Endothelial cell (in vitro differentiated cells): ENCODE data around the gene PDIA5. TPM values are rescaled to one million over a fixed set of nuclear protein-coding genes. Genes with fewer than 3 reads are reported as not detected.

Experiments
- DNase-seq: peaks from one replicate; pipeline ENCODE4 v3.0.0; 2021; ENCODE audit warnings: low spot score
- H3K27ac Mint-ChIP-seq: one replicate; pipeline ENCODE4 v1.8.0; 2021; ENCODE audit warnings: mixed read lengths, inconsistent platforms; ENCODE audit not compliant: unreplicated experiment
- H3K27me3 Mint-ChIP-seq: one replicate; pipeline ENCODE4 v1.8.0; 2021; ENCODE audit warnings: mild to moderate bottlenecking, moderate library complexity, mixed read lengths, inconsistent platforms; ENCODE audit not compliant: unreplicated experiment
- H3K36me3 Mint-ChIP-seq: one replicate; pipeline ENCODE4 v1.8.0; 2021; ENCODE audit warnings: mild to moderate bottlenecking, low read depth, mixed read lengths, inconsistent platforms; ENCODE audit not compliant: unreplicated experiment
- H3K4me1 Mint-ChIP-seq: one replicate; pipeline ENCODE4 v1.8.0; 2021; ENCODE audit warnings: mild to moderate bottlenecking, mixed read lengths, inconsistent platforms; ENCODE audit not compliant: unreplicated experiment
- H3K4me3 Mint-ChIP-seq: one replicate; pipeline ENCODE4 v1.8.0; 2021; ENCODE audit warnings: mild to moderate bottlenecking, mixed read lengths, inconsistent platforms; ENCODE audit not compliant: unreplicated experiment
- H3K9me3 Mint-ChIP-seq: one replicate; pipeline ENCODE4 v1.8.0; 2021; ENCODE audit warnings: mixed read lengths, inconsistent platforms; ENCODE audit not compliant: unreplicated experiment
- total RNA-seq: library from RNA; stranded (reverse); fragmentation: NEBNext Ultra II Directional; extraction: Animal tissue kit (Norgen Biotek cat#: 25700); gene quantifications from one replicate; pipeline ENCODE4 v1.2.1, GENCODE V29; 2021; ENCODE audit not compliant: unreplicated experiment
- TF ChIP-seq, protein P1 (sequence below): fragments of 200-600 bp; sonication (generic); IDR thresholded peaks from one replicate; pipeline ENCODE4 v1.5.0; 2021; ENCODE audit warnings: antibody characterized with exemption; ENCODE audit not compliant: unreplicated experiment

The PDIA5 gene
- total RNA-seq, 1 donor from 2014 or later, result 32.8 TPM

DNA sequence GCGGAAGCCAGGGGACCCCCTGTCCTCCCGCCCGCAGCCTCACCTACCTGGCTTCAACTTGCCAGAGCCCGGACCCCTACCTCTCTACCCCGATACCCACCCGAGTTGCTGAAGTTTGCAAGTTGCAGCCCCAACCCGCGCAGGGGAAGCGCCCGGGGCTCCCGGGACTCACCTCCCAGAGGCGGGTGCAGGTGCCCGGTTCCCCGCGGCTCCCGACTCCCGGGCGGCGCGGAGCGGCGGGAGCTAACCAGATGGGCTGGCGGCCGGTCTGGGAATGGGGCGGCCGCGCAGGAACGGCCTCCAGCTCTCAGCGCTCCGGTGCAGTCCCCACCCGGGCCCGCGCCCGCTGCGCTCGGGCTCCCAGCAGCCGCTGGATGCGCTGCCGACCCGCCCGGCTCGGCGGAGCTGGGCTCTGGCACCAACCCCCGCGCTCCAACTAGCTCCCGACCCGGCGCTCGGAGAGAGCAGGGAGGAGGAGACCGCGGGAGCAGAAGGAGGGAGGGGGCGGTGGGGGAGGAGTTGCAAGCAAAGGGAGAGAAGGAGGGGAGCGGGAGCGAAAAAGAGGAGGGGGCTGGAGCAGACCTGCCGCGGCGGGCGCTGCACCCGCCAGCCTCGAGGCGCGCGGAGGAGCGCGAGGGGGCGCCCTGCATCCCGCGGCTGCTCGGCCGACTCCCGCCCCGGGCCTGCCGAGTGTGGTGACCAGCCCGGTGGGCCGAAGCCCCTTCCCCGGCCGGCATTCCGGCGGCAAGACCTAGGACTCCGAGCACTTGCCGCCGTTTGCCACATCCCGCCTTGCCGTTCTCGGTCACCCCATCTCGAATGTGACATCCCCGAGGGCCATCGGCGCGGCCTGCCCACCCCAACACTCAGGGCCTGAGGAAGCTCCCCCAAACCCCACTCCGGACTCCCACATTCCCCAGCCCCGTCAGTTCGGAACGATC is 39.3 kb upstream of the PDIA5 start, which contains the start of gene SEMA5B:
TSS of gene SEMA5B (minus strand) at position 472 of the 941 bp plus-strand sequence. CDS start 66,500 bp downstream, outside the sequence.
- Mint-ChIP-seq H3K27me3 (peaks cover 4% of the 10 kb centered on the region), H3K36me3 (no peaks in the 10 kb centered on the region), H3K27ac (no peak within 1 kb of the TSS), H3K4me3 (peak within 1 kb of the TSS; percentile 86), H3K4me1 (peaks cover 20% of the 10 kb centered on the region), H3K9me3 (no peaks in the 10 kb centered on the region)
- peak; percentile 67 for DNase-seq
- TF ChIP-seq, protein P1, sequence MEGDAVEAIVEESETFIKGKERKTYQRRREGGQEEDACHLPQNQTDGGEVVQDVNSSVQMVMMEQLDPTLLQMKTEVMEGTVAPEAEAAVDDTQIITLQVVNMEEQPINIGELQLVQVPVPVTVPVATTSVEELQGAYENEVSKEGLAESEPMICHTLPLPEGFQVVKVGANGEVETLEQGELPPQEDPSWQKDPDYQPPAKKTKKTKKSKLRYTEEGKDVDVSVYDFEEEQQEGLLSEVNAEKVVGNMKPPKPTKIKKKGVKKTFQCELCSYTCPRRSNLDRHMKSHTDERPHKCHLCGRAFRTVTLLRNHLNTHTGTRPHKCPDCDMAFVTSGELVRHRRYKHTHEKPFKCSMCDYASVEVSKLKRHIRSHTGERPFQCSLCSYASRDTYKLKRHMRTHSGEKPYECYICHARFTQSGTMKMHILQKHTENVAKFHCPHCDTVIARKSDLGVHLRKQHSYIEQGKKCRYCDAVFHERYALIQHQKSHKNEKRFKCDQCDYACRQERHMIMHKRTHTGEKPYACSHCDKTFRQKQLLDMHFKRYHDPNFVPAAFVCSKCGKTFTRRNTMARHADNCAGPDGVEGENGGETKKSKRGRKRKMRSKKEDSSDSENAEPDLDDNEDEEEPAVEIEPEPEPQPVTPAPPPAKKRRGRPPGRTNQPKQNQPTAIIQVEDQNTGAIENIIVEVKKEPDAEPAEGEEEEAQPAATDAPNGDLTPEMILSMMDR, result peak; percentile 41

DNA sequence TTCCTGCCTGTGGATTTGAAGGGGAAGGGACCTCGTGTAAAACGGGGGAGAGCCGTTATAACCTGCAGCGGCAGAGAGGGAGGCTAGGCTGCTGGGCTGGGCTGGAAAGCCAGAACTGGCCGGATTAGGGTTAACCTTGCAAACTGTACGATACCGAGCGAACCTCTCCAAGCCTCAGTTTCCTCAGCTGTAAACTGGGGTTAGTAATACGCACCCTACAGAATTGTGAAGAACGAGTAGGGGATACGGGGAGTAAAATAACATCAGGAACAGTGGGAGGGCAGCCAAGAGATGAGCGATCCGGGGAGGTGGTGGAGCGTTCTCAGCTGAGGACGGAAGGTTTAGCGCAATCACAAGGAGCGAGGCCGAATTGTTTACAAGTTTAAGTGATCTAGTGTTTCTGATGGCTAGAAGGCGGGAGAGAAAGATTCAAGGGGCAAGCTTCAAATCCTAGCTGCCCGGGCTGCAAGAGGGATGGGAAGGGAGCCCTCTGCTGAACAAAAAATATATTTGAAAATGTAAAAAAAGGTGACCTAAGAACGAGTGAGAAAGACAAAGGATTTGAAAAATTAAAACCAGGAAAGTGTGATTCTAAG is 38.5 kb upstream of the PDIA5 start:
- Mint-ChIP-seq H3K4me3 (peak overlapping the region; percentile 77), H3K9me3 (no peaks in the 10 kb centered on the region), H3K27ac (no peak overlapping the region), H3K4me1 (peaks cover 24% of the 10 kb centered on the region), H3K27me3 (peaks cover 4% of the 10 kb centered on the region), H3K36me3 (no peaks in the 10 kb centered on the region)
- TF ChIP-seq, protein P1, result no peak
- no peak for DNase-seq

DNA sequence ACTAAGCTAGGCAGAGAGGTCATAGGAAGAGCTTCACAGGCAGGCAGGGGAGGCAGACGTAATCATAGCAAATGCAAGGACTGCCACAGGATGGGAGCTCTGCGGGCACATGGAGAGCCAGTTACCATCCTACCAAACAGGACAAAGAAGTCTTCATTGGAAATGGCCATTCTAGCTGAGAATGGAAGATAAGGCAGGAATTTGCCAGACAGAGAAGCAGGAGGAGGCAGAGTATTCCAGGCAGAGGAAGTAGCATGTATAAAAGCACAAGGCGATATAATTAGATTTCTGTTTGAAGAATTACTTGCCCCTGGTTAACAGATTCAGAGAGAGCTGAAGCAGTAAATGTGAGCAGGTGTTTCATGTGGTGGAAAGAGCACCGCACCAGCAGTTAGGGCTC is 35.8 kb upstream of the PDIA5 start:
- DNase-seq, result no peak
- Mint-ChIP-seq H3K27me3 (peaks cover 6% of the 10 kb centered on the region), H3K4me3 (no peak overlapping the region), H3K36me3 (no peaks in the 10 kb centered on the region), H3K4me1 (peaks cover 21% of the 10 kb centered on the region), H3K27ac (no peak overlapping the region), H3K9me3 (no peaks in the 10 kb centered on the region)
- TF ChIP-seq, protein P1, result no peak

DNA sequence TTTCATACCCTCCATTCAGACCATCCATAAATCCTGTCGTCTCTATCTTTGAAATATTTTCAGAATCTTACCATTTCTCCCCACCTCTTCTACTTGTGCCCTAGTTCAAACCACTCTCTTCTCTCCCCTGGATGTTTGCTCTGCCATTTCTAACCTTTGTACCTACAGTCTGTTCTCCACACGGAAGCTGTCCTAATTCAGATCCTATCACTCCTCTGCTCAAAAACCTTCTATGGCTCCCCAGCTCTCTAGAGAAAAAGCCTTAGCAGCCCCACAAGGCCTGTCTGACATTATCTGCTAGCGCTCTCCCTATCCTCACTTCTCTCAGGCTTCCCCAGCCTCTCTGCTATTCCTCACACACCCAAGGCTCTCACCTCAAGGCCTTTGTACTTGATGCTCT is 34.8 kb upstream of the PDIA5 start:
- H3K27ac Mint-ChIP-seq, result no peak overlapping the region

More for the DNA sequence above, 34.8 kb upstream of the PDIA5 start:
- Mint-ChIP-seq H3K36me3 (no peaks in the 10 kb centered on the region), H3K9me3 (no peaks in the 10 kb centered on the region), H3K27me3 (peaks cover 6% of the 10 kb centered on the region), H3K4me1 (peaks cover 21% of the 10 kb centered on the region), H3K4me3 (no peak overlapping the region)
- DNase-seq, result no peak
- TF ChIP-seq, protein P1, result no peak
